T-helper 1 cell treated with Interleukin-12 subunit alpha and Interleukin-12 subunit beta and Interleukin-4 antibody, amounts not matched to agents 30 ng/mL and 1 ng/mL, for 36 hours (primary cell): Measurements from ENCODE around the gene ZNF518A. TPM values are rescaled to one million over a fixed set of nuclear protein-coding genes. Genes with fewer than 3 reads are reported as not detected.

Experiments used
- total RNA-seq: library from RNA; stranded (reverse); gene quantifications from 2 replicates; pipeline ENCODE4 v1.2.3, GENCODE V29; 2022

The ZNF518A gene
- total RNA-seq, 1 donor from 2014 or later = 26.6 TPM

Other genes starting within 250 kb of the ZNF518A start
- gene CC2D2B, start 222.3 kb upstream of the ZNF518A start, total RNA-seq = 0.76 and 1.6 TPM in 2 replicates
- gene CCNJ, start 86.7 kb upstream of the ZNF518A start, total RNA-seq = 7.8 and 7.9 TPM in 2 replicates
- gene BLNK, start 141.3 kb downstream of the ZNF518A start, total RNA-seq = not detected in 2 replicates
- not detected in 2 replicates for gene DNTT, start 174.1 kb downstream of the ZNF518A start, total RNA-seq
- gene OPALIN, start 228.7 kb downstream of the ZNF518A start, total RNA-seq = not detected in 2 replicates